Brain microvascular endothelial cell (primary cell): ENCODE measurements around the gene IRX2.

ENCODE experiments used
- DNase-seq: peaks from one replicate; pipeline ENCODE4 v3.0.0-alpha.2; 2020
- H3K27ac ChIP-seq: fragments of 250-450 bp; sonication (Bioruptor Pico); 2 replicates; pipeline ENCODE4 v1.5.1; 2020; ENCODE audit warnings: mild to moderate bottlenecking, moderate library complexity
- H3K27me3 ChIP-seq: fragments of 250-450 bp; sonication (Bioruptor Pico); replicated peaks from 2 replicates; pipeline ENCODE4 v1.5.1; 2020; ENCODE audit warnings: mild to moderate bottlenecking
- H3K36me3 ChIP-seq: fragments of 250-450 bp; sonication (Bioruptor Pico); replicated peaks from 2 replicates; pipeline ENCODE4 v1.5.1; 2020; ENCODE audit warnings: mild to moderate bottlenecking
- H3K4me3 ChIP-seq: 2 replicates; pipeline ENCODE4 v1.5.1; 2011; ENCODE audit warnings: low read depth, mild to moderate bottlenecking, control low read depth, low read length, moderate library complexity
- in situ Hi-C: cut with HindIII; loops from 2 replicates; pipeline ENCODE4 v1.10.0; 2017; ENCODE audit warnings: low sequenced_read_pairs, low pct_ligation_motif_present
- TF ChIP-seq, protein P1 (sequence below): IDR thresholded peaks from 2 replicates; pipeline ENCODE4 v1.5.1; 2011; ENCODE audit warnings: low read depth, mild to moderate bottlenecking, moderate library complexity, low read length, control low read depth, inconsistent platforms; ENCODE audit errors: missing control alignments

Gene IRX2

GRCh38 chr5:2711446-2712425, 39.7 kb downstream of the IRX2 start:
- H3K27ac ChIP-seq = no peak overlapping the region
- H3K36me3 ChIP-seq = no peaks in the 10 kb centered on the region
- no peak for DNase-seq
- in situ Hi-C loops = no loop called here
- TF ChIP-seq, protein P1, sequence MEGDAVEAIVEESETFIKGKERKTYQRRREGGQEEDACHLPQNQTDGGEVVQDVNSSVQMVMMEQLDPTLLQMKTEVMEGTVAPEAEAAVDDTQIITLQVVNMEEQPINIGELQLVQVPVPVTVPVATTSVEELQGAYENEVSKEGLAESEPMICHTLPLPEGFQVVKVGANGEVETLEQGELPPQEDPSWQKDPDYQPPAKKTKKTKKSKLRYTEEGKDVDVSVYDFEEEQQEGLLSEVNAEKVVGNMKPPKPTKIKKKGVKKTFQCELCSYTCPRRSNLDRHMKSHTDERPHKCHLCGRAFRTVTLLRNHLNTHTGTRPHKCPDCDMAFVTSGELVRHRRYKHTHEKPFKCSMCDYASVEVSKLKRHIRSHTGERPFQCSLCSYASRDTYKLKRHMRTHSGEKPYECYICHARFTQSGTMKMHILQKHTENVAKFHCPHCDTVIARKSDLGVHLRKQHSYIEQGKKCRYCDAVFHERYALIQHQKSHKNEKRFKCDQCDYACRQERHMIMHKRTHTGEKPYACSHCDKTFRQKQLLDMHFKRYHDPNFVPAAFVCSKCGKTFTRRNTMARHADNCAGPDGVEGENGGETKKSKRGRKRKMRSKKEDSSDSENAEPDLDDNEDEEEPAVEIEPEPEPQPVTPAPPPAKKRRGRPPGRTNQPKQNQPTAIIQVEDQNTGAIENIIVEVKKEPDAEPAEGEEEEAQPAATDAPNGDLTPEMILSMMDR = no peak
- no peaks in the 10 kb centered on the region for H3K27me3 ChIP-seq
- no peak overlapping the region for H3K4me3 ChIP-seq

GRCh38 chr5:2710910-2711309, 40.6 kb downstream of the IRX2 start:
- Histone ChIP-seq H3K36me3 (no peaks in the 10 kb centered on the region), H3K27me3 (no peaks in the 10 kb centered on the region), H3K27ac (no peak overlapping the region), H3K4me3 (no peak overlapping the region)
- TF ChIP-seq, protein P1 = no peak
- in situ Hi-C loops = no loop called here
- DNase-seq = no peak

DNA sequence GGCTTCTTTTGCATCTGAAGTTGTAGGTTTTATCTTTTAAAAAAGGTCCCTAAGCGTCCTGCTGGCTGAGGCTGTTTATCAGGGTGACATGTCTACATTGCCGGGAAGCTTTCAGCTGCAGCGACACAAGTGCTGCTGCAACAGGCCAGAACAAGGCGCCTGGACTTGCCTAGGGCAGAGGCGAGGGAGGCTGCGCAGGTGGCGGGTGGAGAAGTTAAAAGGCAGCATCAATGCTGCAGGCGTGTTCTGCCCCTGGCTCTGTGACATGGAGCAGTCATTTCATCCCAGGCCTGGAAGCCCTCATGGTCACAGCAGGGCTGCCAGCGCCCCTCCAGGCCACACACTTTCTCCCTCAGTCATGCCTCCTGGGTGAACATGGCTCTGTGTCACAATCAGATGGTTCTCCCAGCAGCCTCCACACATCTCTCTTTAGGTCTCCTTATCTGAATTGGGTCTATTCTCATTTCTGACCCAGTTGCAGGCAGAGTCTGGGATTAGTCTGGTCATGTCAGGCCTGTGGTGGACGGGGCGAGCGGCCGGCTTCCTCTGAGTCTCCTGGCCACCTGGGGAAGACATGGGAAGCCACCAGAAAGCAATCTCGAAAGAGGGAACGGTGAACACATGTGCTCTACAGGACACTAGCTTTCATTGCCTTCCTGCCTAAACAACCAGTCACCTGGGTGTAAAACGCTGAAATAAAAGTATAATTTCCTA, 41.3 kb downstream of the IRX2 start:
- no peak overlapping the region for H3K4me3 ChIP-seq
- no peak for DNase-seq
- in situ Hi-C loops = no loop called here
- TF ChIP-seq, protein P1 = no peak
- no peaks in the 10 kb centered on the region for H3K27me3 ChIP-seq
- no peak overlapping the region for H3K27ac ChIP-seq
- no peaks in the 10 kb centered on the region for H3K36me3 ChIP-seq

DNA sequence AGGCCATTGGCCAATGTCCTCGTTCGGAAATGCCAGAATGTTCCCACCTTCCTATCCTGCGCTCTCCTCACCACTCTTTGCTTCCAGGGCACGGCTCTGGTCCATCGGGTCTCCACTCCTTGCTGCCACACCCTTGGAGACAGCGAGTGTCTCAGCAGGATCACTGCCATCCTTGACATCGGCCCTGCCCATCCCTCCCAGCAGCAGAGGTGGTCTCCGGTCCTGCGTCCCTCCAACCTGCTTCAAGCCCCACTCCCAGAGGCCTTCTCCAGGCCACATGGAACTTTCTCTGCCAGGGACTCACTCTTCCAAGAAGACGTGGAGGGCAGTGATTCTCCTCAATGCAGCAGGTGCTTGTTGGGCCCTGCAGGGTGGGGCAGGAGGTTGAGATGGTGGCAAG, 42.7 kb downstream of the IRX2 start:
- H3K27me3 ChIP-seq = no peaks in the 10 kb centered on the region
- no peak overlapping the region for H3K4me3 ChIP-seq
- no peak for DNase-seq
- H3K36me3 ChIP-seq = no peaks in the 10 kb centered on the region
- no peak overlapping the region for H3K27ac ChIP-seq
- TF ChIP-seq, protein P1 = no peak
- in situ Hi-C loops = no loop called here

DNA sequence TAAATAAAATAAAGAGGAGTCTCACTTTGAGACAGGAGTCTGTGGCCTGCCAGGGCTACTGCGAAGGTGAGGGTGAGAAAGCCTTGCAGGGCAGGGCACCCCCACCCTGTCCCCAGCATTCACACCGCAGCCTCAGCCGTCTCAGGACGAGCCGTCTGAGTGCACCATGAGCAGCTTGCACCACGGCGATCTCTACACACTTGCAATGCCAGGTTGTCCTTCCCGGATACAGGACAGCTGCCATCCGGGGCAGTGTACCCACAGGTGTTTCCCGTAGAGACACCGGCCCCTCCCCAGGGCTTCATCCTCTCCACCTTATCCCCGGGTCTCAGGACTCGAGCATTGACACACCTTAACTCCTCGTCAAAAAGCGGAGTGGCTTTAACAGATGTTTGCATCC, 43.3 kb downstream of the IRX2 start:
- in situ Hi-C loops = no loop called here
- no peak overlapping the region for H3K4me3 ChIP-seq
- no peak overlapping the region for H3K27ac ChIP-seq
- no peaks in the 10 kb centered on the region for H3K27me3 ChIP-seq
- H3K36me3 ChIP-seq = no peaks in the 10 kb centered on the region
- TF ChIP-seq, protein P1 = no peak
- DNase-seq = no peak
